Liver (tissue), 9 donors: ENCODE data around the gene TNS4. TPM values are rescaled to one million over a fixed set of nuclear protein-coding genes. Genes with fewer than 3 reads are reported as not detected.

Source experiments
- DNase-seq: peaks from one replicate; pipeline ENCODE4 v3.0.0-alpha.2; 2017; ENCODE audit warnings: low spot score
- H3K27ac ChIP-seq, 2 donors: one replicate each; pipeline ENCODE4 v1.7.0; 2013; ENCODE audit warnings: inconsistent platforms in 2 of 2, low read length in 2 of 2, control low read depth in 1 of 2, low read depth in 1 of 2, mild to moderate bottlenecking in 1 of 2
- H3K27me3 ChIP-seq, 4 donors: one replicate each; pipeline versions ENCODE4 v1.6.1 to v1.7.0; 2013; ENCODE audit warnings: low read length in 3 of 4, inconsistent platforms in 1 of 4, mild to moderate bottlenecking in 1 of 4, moderate library complexity in 1 of 4; ENCODE audit not compliant: control insufficient read depth in 4 of 4, insufficient read depth in 4 of 4
- H3K36me3 ChIP-seq, 4 donors: one replicate each; pipeline versions ENCODE4 v1.6.1 to v1.7.0; 2013; ENCODE audit warnings: low read length in 3 of 4, mild to moderate bottlenecking in 3 of 4, low read depth in 1 of 4, moderate library complexity in 1 of 4; ENCODE audit not compliant: control insufficient read depth in 4 of 4, insufficient read depth in 3 of 4
- H3K4me1 ChIP-seq, 4 donors: one replicate each; pipeline versions ENCODE4 v1.6.1 to v1.7.0; 2013; ENCODE audit warnings: low read length in 3 of 4, mild to moderate bottlenecking in 3 of 4, moderate library complexity in 1 of 4; ENCODE audit not compliant: control insufficient read depth in 4 of 4, insufficient read depth in 4 of 4
- H3K4me3 ChIP-seq, 3 donors: one replicate each; pipeline versions ENCODE4 v1.6.1 to v1.7.0; 2013; ENCODE audit warnings: low read length in 3 of 3, control low read depth in 1 of 3, low read depth in 1 of 3, mild to moderate bottlenecking in 1 of 3
- H3K9ac ChIP-seq, 2 donors: one replicate each; pipeline ENCODE4 v1.7.0; 2013; ENCODE audit warnings: low read length in 2 of 2, mild to moderate bottlenecking in 2 of 2, moderate library complexity in 2 of 2, control low read depth in 1 of 2, low read depth in 1 of 2
- H3K9me3 ChIP-seq, 4 donors: one replicate each; pipeline versions ENCODE4 v1.6.1 to v1.7.0; 2013; ENCODE audit warnings: low read length in 3 of 4; ENCODE audit not compliant: control insufficient read depth in 4 of 4
- EGR1 ChIP-seq, 2 donors: IDR thresholded peaks; 2 replicates each; pipeline ENCODE4 v1.6.1; 2016 to 2018; ENCODE audit warnings: antibody characterized with exemption in 2 of 2, low read depth in 2 of 2
- FOXA1 ChIP-seq: IDR thresholded peaks from 2 replicates; pipeline ENCODE4 v1.6.1; 2016; ENCODE audit warnings: antibody characterized with exemption
- FOXA2 ChIP-seq: IDR thresholded peaks from 2 replicates; pipeline ENCODE4 v1.6.1; 2016; ENCODE audit warnings: antibody characterized with exemption
- GABPA ChIP-seq, 2 donors: IDR thresholded peaks in 1 of 2; conservative IDR thresholded peaks in 1 of 2; 2 replicates each; pipeline ENCODE4 v1.6.1; 2016; ENCODE audit warnings: antibody characterized with exemption in 2 of 2, mild to moderate bottlenecking in 1 of 2, moderate library complexity in 1 of 2
- HNF4A ChIP-seq, 2 donors: conservative IDR thresholded peaks; 2 replicates each; pipeline ENCODE4 v1.6.1; 2016; ENCODE audit warnings: antibody characterized with exemption in 2 of 2, mild to moderate bottlenecking in 2 of 2
- HNF4G ChIP-seq: IDR thresholded peaks from 2 replicates; pipeline ENCODE4 v1.6.1; 2016; ENCODE audit warnings: antibody characterized with exemption
- JUND ChIP-seq, 2 donors: IDR thresholded peaks; 2 replicates each; pipeline ENCODE4 v1.6.1; 2016; ENCODE audit warnings: antibody characterized with exemption in 2 of 2
- NR2F2 ChIP-seq: IDR thresholded peaks from 2 replicates; pipeline ENCODE4 v1.6.1; 2016; ENCODE audit warnings: antibody characterized with exemption
- RAD21 ChIP-seq, 2 donors: IDR thresholded peaks; 2 replicates each; pipeline ENCODE4 v1.6.1; 2016; ENCODE audit warnings: antibody characterized with exemption in 2 of 2, mild to moderate bottlenecking in 2 of 2
- RXRA ChIP-seq, 2 donors: IDR thresholded peaks; 2 replicates each; pipeline ENCODE4 v1.6.1; 2017 to 2018; ENCODE audit warnings: antibody characterized with exemption in 2 of 2, mild to moderate bottlenecking in 1 of 2
- SP1 ChIP-seq: IDR thresholded peaks from 2 replicates; pipeline ENCODE4 v1.6.1; 2018; ENCODE audit warnings: antibody characterized with exemption, mild to moderate bottlenecking
- TAF1 ChIP-seq: conservative IDR thresholded peaks from 2 replicates; pipeline ENCODE4 v1.6.1; 2016; ENCODE audit warnings: antibody characterized with exemption, mild to moderate bottlenecking
- YY1 ChIP-seq: IDR thresholded peaks from 2 replicates; pipeline ENCODE4 v1.6.1; 2016; ENCODE audit warnings: antibody characterized with exemption, mild to moderate bottlenecking
- WGBS: extraction: QIAGEN DNeasy Blood & Tissue Kit; methylation state at CpG from one replicate; pipeline ENCODE4 v1.1.7; 2013; 5-methylcytosine and 5-hydroxymethylcytosine counted together
- polyA plus RNA-seq, 2 donors: library from polyadenylated mRNA; stranded (reverse) in 1 of 2; unstranded in 1 of 2; fragments of 200-250 nt in 1 of 2; fragments of >200 nt in 1 of 2; fragmentation: Nextera tagmentation in 1 of 2; extraction: Ambion mirVana in 1 of 2; gene quantifications; one replicate each; pipeline versions ENCODE4 v1.2.1 to v1.2.3, GENCODE V29; 2013 to 2015
- total RNA-seq, 2 donors: library from RNA; depleted of rRNA; stranded (reverse); fragments of >200 nt; gene quantifications; one replicate each; pipeline ENCODE4 v1.2.3, GENCODE V29; 2014
- TF ChIP-seq, protein P1 (sequence below): IDR thresholded peaks from 2 replicates; pipeline ENCODE4 v1.6.1; 2016; ENCODE audit warnings: antibody characterized with exemption
- TF ChIP-seq, protein P2 (sequence below): IDR thresholded peaks from 2 replicates; pipeline ENCODE4 v1.6.1; 2016; ENCODE audit warnings: antibody characterized with exemption, mild to moderate bottlenecking
- TF ChIP-seq, protein P3 (sequence below): fragments of 150-350 bp; IDR thresholded peaks from 2 replicates; pipeline ENCODE4 v1.5.1; 2017; ENCODE audit warnings: improper control_type of control experiment, low read depth, low read length; ENCODE audit not compliant: missing input control
- TF ChIP-seq, protein P4 (sequence below): IDR thresholded peaks from 2 replicates; pipeline ENCODE4 v1.6.1; 2016; ENCODE audit warnings: antibody characterized with exemption
- TF ChIP-seq, protein P5 (sequence below): IDR thresholded peaks from 2 replicates; pipeline ENCODE4 v1.6.1; 2016; ENCODE audit warnings: antibody characterized with exemption
- donor health status: healthy.
- donor health status: healthy.
- donor health status: healthy.
- donor health status: healthy.
- donor health status: healthy.

The TNS4 gene
- total and polyA plus RNA-seq, 4 donors = 0.08 TPM; not detected in 3

- H3K9ac ChIP-seq = no peak overlapping the region
- no peaks in the 10 kb centered on the region for H3K27me3 ChIP-seq
- H3K27ac ChIP-seq = no peak overlapping the region
- H3K9me3 ChIP-seq = peaks cover 0 to 7% (median 0%) of the 10 kb centered on the region in 4 donors
- 94% methylated on average over 7 of the region's 7 CpGs for WGBS
- DNase-seq = no peak
- TF ChIP-seq, protein P1, sequence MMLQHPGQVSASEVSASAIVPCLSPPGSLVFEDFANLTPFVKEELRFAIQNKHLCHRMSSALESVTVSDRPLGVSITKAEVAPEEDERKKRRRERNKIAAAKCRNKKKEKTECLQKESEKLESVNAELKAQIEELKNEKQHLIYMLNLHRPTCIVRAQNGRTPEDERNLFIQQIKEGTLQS = no peak
- no peak for TF ChIP-seq HNF4A (conservative IDR thresholded peaks at IDR 0.05)
- TF ChIP-seq, protein P2, sequence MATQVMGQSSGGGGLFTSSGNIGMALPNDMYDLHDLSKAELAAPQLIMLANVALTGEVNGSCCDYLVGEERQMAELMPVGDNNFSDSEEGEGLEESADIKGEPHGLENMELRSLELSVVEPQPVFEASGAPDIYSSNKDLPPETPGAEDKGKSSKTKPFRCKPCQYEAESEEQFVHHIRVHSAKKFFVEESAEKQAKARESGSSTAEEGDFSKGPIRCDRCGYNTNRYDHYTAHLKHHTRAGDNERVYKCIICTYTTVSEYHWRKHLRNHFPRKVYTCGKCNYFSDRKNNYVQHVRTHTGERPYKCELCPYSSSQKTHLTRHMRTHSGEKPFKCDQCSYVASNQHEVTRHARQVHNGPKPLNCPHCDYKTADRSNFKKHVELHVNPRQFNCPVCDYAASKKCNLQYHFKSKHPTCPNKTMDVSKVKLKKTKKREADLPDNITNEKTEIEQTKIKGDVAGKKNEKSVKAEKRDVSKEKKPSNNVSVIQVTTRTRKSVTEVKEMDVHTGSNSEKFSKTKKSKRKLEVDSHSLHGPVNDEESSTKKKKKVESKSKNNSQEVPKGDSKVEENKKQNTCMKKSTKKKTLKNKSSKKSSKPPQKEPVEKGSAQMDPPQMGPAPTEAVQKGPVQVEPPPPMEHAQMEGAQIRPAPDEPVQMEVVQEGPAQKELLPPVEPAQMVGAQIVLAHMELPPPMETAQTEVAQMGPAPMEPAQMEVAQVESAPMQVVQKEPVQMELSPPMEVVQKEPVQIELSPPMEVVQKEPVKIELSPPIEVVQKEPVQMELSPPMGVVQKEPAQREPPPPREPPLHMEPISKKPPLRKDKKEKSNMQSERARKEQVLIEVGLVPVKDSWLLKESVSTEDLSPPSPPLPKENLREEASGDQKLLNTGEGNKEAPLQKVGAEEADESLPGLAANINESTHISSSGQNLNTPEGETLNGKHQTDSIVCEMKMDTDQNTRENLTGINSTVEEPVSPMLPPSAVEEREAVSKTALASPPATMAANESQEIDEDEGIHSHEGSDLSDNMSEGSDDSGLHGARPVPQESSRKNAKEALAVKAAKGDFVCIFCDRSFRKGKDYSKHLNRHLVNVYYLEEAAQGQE = no peak
- TF ChIP-seq TAF1 = no peak
- TF ChIP-seq, protein P3, sequence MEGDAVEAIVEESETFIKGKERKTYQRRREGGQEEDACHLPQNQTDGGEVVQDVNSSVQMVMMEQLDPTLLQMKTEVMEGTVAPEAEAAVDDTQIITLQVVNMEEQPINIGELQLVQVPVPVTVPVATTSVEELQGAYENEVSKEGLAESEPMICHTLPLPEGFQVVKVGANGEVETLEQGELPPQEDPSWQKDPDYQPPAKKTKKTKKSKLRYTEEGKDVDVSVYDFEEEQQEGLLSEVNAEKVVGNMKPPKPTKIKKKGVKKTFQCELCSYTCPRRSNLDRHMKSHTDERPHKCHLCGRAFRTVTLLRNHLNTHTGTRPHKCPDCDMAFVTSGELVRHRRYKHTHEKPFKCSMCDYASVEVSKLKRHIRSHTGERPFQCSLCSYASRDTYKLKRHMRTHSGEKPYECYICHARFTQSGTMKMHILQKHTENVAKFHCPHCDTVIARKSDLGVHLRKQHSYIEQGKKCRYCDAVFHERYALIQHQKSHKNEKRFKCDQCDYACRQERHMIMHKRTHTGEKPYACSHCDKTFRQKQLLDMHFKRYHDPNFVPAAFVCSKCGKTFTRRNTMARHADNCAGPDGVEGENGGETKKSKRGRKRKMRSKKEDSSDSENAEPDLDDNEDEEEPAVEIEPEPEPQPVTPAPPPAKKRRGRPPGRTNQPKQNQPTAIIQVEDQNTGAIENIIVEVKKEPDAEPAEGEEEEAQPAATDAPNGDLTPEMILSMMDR = no peak
- TF ChIP-seq GABPA (IDR thresholded peaks at IDR 0.05 in 1 of 2, conservative IDR thresholded peaks at IDR 0.05 in 1 of 2) = no peak
- TF ChIP-seq RAD21 (IDR thresholded peaks at IDR 0.05) = no peak
- TF ChIP-seq FOXA2 = no peak
- no peak for TF ChIP-seq RXRA (IDR thresholded peaks at IDR 0.05)
- TF ChIP-seq JUND (IDR thresholded peaks at IDR 0.05) = no peak
- no peak for TF ChIP-seq SP1
- TF ChIP-seq YY1 = no peak
- no peak for TF ChIP-seq FOXA1
- TF ChIP-seq, protein P4, sequence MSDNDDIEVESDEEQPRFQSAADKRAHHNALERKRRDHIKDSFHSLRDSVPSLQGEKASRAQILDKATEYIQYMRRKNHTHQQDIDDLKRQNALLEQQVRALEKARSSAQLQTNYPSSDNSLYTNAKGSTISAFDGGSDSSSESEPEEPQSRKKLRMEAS = no peak
- TF ChIP-seq EGR1 (IDR thresholded peaks at IDR 0.05; ENCODE audit: low read depth in 2 of 2) = no peak
- no peak for TF ChIP-seq HNF4G
- TF ChIP-seq NR2F2 = no peak
- TF ChIP-seq, protein P5, sequence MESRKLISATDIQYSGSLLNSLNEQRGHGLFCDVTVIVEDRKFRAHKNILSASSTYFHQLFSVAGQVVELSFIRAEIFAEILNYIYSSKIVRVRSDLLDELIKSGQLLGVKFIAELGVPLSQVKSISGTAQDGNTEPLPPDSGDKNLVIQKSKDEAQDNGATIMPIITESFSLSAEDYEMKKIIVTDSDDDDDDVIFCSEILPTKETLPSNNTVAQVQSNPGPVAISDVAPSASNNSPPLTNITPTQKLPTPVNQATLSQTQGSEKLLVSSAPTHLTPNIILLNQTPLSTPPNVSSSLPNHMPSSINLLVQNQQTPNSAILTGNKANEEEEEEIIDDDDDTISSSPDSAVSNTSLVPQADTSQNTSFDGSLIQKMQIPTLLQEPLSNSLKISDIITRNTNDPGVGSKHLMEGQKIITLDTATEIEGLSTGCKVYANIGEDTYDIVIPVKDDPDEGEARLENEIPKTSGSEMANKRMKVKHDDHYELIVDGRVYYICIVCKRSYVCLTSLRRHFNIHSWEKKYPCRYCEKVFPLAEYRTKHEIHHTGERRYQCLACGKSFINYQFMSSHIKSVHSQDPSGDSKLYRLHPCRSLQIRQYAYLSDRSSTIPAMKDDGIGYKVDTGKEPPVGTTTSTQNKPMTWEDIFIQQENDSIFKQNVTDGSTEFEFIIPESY = no peak
- no peaks in the 10 kb centered on the region for H3K36me3 ChIP-seq
- no peaks in the 10 kb centered on the region for H3K4me1 ChIP-seq
- H3K4me3 ChIP-seq = no peak overlapping the region
These were observed 21.0 kb upstream of the TNS4 start for GRCh38 chr17:40522250-40522960.
